Smooth muscle cell of the brain vasculature (primary cell): ENCODE measurements around the gene PPARD.
A peak's percentile ranks its signal among the peaks of the same experiment; 100 is the strongest.
"Not testable (repeated sequence)": the region's sequence is repeated elsewhere in the genome, so short reads cannot be mapped to it uniquely, and the experiment has no call there.

Experiments used
- DNase-seq: peaks from one replicate; pipeline ENCODE4 v3.0.0-alpha.2; 2012; ENCODE audit warnings: low read depth, low spot score

Gene PPARD

GRCh38 chr6:35436071-35436857 lies 93.9 kb downstream of the PPARD start:
- no peak for DNase-seq

- DNase-seq = not testable (repeated sequence)
Observed at GRCh38 chr6:35438378-35439065, 96.2 kb downstream of the PPARD start.

DNA sequence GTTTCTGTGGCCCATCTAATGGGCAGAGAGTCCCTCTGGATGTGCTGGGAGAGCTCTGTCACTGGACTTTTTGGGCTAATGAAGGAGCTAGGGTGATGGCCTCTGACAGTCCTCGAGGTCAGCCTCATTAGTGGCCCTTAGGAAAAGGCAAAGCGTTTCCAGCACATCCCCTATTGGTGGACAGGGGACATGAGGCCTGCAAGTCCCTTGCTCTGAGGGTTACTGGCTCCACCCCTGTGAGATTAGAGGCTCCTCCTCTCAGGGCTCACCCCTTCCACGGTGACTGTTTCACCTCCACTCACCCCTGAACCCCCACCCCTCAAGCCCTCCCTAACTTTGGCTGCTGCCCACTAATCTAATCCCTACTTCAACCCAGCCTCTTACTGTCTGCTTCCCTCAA lies 97.0 kb downstream of the PPARD start:
- DNase-seq = no peak

GRCh38 chr6:35441205-35441604 lies 98.8 kb downstream of the PPARD start:
- DNase-seq = no peak

- DNase-seq = no peak
Observed at GRCh38 chr6:35441642-35442041, 99.3 kb downstream of the PPARD start.

DNA sequence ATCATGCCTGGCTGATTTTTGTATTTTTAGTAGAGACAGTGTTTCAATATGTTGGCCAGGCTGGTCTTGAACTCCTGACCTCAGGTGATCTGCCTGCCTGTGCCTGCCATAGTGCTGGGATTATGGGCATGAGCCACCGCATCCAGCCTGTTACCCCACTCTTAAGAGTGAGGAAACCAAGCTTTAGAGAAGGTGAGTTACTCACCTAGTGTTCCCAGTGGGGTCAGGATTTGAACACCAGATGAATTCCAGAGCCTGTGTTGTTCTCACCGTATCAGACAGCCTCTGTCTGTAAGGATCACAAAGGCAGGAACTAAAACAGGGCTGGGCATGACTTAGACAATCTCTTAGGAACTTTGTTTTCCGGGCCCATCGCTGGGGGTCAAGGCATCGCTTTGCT lies 100.3 kb downstream of the PPARD start:
- no peak for DNase-seq

DNA sequence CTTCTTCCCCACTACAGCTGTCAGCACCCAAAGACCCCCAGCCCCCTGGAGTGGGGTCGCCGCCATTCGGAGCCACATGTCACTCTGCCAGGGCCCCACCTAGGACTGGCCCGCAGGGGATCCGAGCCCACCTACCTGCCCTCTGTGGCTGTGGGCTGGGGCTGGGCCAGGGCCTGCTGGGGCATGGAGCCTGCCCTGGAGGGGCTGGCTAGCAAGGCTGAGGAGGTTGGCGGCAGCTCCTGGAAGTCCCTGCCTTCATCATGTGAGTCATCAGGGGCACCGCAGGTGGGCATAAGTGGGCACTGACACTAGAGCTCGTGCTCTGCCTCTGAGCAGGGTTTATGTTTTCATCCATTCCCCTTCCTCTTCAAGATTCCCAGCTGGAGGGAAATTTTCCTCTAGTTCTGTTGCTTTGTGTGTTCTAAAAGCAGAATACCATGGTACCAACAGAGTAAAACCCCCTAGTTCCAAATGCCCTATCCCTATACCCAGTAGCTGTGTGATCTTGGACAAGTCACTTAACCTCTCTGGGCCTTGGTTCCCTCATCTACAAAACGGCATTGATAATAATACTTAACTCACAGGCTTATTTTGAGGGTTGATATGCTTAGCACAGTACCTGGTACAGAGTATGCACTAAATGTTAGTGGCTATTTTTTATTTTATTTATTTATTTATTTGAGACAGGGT lies 101.1 kb downstream of the PPARD start:
- no peak for DNase-seq

DNA sequence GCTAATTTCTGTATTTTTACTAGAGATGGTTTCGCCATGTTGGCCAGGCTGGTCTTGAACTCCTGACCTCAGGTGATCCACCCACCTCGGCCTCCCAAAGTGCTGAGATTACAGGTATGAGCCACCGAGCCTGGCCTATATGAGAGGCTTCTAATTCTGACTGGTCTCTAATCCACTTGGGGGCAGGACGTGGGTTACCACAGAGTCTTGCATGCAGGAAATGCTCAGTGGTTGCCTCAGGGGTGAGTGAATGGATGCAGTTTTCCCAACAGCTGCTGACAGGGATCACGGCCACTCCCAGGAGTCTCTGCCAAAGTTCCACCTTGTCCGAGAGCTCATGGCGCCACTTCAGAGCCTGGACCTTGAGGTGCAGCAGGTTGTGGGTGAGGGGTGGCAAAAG lies 103.3 kb downstream of the PPARD start:
- DNase-seq = no peak

DNA sequence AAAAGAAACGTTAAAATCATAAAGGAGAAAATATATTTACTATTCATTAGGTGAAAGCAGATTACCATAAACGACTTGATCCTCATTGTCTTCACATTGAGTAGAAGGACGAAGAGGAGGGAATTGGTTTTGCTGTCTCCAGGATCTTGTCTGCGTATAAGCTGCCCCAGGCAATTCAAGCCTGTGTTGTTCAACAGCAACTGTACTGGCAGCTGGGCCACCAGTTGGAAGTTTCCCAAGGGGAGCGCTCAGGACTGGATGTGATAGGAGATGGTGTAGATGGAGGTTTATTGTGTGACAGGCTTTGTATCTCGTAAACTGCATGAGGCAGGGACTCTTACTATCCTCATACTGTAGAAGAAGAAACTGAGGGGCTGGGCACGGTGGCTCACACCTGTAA lies 105.8 kb downstream of the PPARD start:
- DNase-seq = no peak

DNA sequence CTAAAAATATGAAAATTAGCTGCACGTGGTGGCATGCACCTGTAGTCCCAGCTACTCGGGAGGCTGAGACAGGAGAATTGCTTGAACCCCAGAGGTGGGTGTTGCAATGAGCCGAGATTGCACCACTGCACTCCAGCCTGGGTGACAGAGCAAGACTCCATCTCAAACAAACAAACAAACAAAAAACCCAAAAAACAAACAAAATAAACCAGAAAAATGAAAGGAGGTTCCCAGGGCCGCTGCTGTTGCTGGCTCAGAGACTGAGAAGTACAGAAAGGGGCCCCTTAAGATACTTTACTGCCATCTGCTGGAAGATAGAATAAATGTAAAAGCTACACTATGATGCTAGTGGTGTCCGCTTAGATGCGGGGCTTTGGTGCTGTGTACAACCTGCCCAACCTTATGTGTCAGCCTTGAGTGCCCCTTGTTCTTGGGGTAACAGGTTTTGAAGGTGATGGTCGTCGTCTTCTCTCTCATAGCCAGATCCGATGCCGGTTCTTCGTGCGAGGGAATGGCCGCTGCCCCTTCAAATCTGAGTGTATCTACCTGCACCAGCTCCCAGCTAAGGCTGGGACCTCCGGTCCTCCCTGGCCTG lies 107.0 kb downstream of the PPARD start:
- DNase-seq = no peak

- no peak for DNase-seq
Observed at GRCh38 chr6:35451354-35452182, 109.2 kb downstream of the PPARD start.

GRCh38 chr6:35452183-35453090 lies 110.1 kb downstream of the PPARD start, which contains the start of gene FANCE:
TSS of gene FANCE (plus strand) at chr6:35452338. CDS start at chr6:35452546, 208 bp downstream.
- peak; percentile 79 for DNase-seq

DNA sequence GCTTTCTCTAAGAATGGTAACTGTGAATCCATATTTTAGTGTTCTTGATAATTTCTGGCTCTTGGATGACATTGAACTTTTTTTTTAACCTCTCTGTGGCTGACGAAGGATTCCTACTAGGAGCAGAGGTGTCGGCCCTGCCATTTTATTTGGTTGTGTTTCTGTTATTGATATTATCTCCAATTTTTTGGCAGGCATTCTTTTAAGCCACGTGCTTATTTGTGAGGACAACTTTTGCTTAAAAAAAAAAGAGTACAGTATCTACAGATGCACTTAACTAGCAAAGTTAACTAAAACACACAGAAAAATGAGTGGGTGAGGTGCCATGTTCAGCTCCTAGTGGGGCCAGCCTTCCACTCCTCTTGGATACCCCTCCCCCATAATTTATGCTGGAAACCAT lies 110.9 kb downstream of the PPARD start:
- no peak for DNase-seq

GRCh38 chr6:35454391-35455110 lies 112.2 kb downstream of the PPARD start:
- DNase-seq = no peak

- DNase-seq = no peak
Observed at GRCh38 chr6:35457907-35458306, 115.5 kb downstream of the PPARD start.

GRCh38 chr6:35461270-35461669 lies 118.9 kb downstream of the PPARD start:
- DNase-seq = no peak

DNA sequence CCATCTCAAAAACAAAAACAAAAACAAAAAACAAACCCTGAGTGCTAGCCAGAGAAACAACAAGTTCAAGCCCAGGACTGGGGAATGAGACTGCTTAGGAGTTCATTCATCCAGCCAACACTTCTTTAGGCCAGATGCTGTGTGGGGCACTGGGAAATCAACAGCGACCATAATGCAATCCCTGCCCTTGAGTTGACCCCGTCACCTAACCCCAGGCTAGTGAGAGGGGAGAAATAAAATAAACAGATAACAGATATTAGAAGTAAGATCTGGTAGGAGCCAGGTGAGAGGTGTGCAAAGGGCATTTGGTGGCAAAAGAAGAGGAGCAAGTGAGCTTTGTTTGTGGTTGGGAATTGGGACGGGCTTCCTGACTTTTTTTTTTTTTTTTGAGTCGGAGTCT lies 120.9 kb downstream of the PPARD start:
- DNase-seq = no peak

- DNase-seq = no peak
Observed at GRCh38 chr6:35465646-35466045, 123.3 kb downstream of the PPARD start.

DNA sequence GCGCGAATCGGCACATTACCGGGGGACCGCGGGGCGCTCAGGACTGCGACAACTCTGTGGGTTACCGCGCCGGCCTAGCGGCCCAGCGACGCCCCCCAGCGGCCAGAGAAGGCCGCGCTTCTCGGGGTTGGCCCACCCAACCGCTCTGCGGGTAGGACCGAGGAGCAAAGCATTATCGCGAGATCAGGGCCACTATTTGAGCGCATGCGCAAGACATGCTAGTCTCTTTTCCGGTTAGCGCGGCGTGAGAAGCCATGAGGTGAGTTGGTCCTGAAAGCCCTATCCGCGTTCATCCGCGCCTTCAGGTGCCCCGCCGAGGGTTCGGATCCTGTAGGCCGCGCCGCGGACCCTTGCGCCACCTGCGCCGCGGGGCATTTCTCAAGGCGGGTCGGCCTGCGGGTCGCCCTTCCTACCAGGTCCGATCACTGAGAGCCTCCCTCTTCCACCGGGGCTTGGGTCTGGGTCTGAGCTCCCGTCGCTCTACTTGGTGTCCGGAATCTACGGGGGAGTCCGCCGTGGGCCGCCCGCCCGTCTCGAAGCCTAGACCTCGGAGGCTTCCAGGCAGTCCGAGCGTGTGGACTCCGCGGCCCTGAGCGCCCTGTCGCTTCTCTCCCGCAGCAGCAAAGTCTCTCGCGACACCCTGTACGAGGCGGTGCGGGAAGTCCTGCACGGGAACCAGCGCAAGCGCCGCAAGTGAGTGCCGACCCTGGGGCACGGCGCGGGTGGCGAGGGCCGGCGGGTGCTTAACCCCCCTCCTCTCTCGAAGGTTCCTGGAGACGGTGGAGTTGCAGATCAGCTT lies 126.0 kb downstream of the PPARD start, which contains the start of gene RPL10A:
RPL10A (plus strand) TSS at position 221 of the 799 bp plus-strand sequence; CDS start at position 255, 34 bp downstream.
- DNase-seq = peak; percentile 94
